Skin of body (tissue), 2 donors: Measurements from ENCODE around the gene CYP2R1. TPM values are rescaled to one million over a fixed set of nuclear protein-coding genes. Genes with fewer than 3 reads are reported as not detected.

Experiments
- DNase-seq: peaks from one replicate; lab custom pipeline; 2025; lab: John Stamatoyannopoulos, UW
- total RNA-seq: library from RNA; depleted of rRNA; stranded (reverse); fragments of >200 nt; gene quantifications from one replicate; pipeline ENCODE4 v1.2.3, GENCODE V29; 2014

The CYP2R1 gene
- total RNA-seq = 10.9 TPM

- peak; percentile 87 for DNase-seq
Observed at GRCh38 chr11:14892036-14892556, at the start of gene CYP2R1. Gene CYP2R1 (minus strand): TSS chr11:14892231. CDS start chr11:14892205, 26 bp downstream.

- DNase-seq = no peak
Observed at GRCh38 chr11:14938936-14939335, 46.9 kb upstream of the CYP2R1 start.

DNA sequence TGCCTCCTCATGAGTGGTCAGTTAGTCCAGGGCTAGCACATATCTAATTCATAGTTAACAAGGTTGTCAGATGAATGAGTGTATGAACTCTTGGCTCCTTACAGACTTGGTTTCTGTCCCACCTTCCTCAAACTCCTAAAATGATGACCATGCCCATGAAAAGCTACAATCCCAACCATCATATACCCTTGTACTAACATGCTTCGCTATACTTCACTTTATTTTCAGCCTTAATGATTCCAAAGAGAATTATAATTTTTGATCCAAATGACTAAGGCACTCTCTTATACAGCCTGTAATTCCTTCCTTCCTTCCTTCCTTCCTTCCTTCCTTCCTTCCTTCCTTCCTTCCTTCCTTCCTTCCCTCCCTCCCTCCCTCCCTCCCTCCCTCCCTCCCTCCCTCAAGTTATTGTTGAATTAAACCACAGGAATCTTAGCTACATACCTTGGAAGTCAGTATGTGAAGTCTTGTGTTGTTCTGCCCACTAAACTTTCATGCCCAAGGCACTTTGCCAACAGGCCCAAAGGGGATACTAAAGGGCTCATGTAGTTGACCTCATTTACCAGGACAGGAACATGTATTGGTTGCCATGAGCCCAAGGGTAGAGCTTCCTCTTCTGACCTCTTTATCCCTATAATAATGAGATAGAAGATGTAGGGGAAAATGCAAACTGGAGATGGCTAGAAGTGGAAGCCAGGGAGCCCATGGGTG, 42.8 kb upstream of the CYP2R1 start:
- no peak for DNase-seq

- no peak for DNase-seq
Observed at GRCh38 chr11:14932447-14932846, 40.4 kb upstream of the CYP2R1 start.

DNA sequence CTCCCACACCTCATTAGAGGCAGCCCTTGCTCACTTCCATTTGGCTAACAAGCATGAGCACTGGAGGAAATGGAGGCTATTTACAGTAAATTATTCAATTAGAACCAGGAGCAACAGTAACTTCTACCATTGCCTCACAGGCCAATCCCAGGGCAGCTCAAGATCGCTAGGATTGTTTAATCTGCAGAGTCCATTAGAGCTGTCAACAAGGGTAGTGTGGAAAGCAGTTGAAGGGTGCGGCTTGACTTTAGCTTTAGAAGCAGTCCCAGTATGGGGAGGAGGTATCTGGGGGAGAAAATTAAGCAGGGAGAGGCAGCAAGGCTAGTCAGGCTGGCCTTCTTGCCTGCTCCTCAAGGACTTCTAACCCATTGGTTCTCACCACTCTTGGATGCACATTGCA, 38.3 kb upstream of the CYP2R1 start:
- no peak for DNase-seq

- DNase-seq = no peak
Observed at GRCh38 chr11:14927146-14927545, 35.1 kb upstream of the CYP2R1 start.

DNA sequence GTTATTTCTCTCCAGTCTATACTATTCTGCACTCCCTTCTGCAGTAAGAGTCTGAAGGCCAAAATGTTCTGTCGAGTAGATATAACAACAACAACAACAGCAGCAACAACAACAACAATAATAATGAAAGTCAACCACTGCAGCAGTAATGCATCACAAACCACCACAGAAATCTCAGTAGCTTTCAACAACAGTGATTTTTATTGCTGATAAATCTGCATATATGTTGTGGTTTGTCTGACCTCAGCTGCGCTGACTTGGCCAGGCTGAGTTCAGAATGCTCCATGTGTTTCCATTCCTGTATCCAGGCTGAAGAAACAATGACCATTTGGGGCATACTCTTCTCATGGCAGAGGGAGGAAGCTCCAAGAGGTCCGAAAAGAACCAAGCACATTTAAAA, 32.3 kb upstream of the CYP2R1 start:
- DNase-seq = no peak

DNA sequence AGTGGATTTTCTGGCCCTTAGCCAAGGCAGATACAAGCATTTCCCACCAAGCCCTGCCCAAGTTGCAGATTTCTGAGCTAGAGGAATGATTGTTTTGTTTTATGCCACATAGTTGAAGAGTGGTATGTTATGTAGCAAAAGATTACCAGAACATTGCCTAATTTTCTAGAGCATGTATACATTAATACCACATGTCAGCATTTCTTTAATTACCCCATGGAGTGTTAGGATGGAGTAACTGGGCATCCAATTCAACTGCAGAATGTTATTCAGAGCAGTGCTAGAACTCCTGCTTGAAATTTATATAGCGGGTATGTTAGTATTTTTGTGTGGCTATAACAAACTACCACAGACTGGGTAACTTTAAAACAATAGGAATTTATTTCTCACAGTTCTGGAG, 24.4 kb upstream of the CYP2R1 start:
- no peak for DNase-seq

- no peak for DNase-seq
Observed at GRCh38 chr11:14914536-14914935, 22.5 kb upstream of the CYP2R1 start.

DNA sequence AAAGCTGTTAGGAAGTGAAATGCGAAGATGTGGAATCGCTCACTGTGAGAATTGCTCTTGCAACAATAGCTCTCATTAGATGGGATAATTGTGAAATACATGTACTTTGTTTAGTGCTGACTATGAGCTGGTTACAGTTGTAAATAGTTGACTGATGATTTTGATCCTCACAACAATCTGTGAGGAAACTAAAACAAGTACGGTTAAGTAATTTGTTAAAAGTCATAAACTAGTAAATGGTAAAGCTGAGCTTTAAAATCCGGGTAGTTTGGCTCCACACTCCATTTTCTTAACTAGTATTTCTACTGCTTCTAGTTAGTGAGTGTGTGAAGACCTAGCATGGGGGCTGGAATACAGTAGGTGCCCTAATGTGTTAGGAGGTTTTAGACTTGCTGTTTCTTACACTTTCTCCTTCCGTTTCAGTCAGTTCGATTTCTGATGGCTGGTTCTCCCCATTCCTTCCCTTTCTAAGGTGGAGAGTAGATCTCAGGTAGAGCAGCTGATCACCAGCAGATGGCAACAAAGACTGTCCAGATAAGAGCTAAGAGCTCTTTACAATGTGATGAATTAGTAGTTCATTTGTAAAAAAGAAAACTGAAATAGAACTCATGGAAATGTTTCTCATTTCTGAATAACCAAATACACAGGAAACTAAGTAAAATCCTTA, 16.3 kb upstream of the CYP2R1 start:
- DNase-seq = no peak

DNA sequence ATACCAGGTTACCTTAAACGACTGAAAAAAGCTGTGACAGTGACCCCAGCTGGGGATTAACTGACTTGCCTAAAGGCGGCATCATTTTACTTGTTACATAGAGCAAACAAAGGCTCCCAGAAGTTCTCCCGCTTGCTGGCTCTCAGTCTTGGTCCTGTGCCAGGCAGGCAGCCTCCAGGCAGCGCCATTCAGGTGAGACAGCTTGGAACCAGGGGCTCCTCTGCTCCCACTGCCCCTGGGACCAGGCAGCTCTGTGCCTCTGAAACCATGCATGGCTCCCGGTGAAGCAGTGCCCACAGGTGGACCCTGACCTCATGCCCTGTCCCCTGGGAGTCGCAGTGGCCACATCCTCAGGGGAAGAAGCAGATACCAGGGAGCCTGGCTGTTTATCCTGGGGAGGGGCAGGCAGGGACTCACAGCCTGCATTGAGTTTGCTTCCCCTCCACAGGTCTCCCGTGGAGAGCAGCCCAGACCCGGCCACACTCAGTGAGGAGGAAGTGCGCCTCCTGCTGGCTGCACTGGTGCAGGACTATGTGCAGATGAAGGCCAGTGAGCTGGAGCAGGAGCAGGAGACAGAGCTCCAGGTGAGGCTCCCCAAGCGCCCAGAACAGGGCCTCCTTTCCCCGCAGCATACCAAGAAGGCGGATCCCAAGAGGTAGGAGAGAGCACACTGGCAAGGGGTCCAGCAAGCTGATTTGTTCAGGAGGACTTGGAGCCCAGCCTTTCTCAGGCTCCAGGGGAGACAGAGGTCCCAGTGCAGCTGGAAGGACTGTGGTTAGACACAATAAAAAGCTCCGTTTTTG, 15.6 kb upstream of the CYP2R1 start:
- DNase-seq = no peak

GRCh38 chr11:14906993-14907392, 15.0 kb upstream of the CYP2R1 start:
- no peak for DNase-seq

- no peak for DNase-seq
Observed at GRCh38 chr11:14906578-14906977, 14.5 kb upstream of the CYP2R1 start.

DNA sequence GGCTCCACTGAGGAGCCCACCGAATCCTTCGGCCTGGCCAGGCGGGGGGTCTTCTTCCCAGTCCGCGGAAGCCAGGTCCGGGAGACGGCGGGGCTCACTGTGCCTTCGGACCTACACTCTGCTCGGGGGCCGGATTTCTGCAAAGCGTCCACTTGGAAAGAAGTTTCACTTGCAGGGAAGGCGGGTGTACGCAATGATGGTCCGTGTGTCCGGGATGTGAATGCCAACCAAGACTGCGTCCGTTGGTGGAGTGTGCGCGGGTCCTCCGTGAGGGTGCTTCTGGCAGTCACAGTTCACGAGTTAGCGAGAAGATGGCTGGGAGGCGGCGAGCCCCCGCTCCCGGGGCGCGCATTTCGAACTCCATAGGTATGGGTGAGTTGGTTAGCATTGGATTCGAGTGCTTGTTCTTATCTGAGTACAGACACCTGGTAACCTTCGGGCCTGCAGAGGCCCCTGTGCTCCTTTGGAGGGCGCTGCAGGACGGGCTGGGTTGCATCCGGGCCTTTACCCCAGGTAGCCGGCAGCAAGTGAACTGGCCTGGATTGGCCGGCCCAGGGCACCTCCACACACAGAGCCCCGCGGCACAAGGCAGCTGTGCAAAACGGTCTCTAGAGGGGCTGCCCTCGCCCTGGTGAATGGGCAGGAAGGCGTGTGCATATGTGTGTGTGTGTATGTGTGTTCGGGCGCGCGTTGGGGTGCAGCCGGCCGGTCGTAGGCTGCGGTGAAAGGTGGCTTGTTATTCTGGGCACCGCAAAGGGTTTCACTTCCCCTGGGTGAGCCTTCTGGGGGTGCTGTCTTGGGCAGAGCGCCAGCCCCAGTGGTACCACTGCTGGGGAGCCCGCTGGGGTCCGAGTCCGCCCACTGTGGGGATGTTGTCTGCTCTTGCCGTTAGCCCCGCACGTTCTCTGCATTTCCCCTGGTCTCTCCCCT, 13.3 kb upstream of the CYP2R1 start:
- no peak for DNase-seq

DNA sequence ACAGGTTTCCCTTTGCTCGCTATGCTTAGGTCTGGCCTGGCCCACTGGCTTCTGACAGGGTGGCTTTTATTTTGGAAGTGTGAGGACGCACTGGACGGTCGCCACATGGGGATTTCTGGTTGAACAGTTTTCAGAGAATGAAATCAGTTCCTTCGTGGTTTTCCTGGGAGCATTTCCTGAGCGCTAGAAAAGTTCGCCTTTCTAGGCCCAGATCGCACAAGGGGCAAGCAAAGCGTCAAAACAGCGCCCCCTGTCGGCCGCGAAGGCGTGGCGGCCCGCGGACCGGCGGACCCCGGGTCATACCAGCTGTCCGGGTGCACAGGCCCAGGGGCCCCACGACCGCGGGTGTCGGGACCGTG, 12.7 kb upstream of the CYP2R1 start:
- DNase-seq = peak; percentile 4

- DNase-seq = no peak
Observed at GRCh38 chr11:14902650-14903350, 10.8 kb upstream of the CYP2R1 start.

DNA sequence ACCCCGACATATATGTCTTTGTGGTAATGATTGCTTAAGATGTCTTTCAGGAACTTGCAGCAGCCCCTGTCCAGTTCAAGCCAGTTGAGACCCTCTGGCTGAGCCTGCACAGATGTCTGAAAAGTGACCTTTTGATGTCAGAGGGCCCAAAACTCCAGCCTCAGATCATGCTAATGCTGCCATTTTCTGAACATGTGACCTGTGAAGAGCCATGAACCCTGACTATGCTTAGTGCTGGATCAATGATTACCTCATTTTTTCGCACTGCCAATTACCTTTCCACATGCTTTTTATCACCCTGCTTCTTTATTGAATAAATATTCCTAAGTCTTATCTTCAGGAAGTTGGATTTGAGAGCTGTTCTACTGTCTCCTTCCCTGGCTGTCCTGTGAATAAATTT, 6.9 kb upstream of the CYP2R1 start:
- no peak for DNase-seq

- no peak for DNase-seq
Observed at GRCh38 chr11:14898355-14898754, 6.3 kb upstream of the CYP2R1 start.

GRCh38 chr11:14894657-14895598, 2.9 kb upstream of the CYP2R1 start:
- DNase-seq = no peak
